ENCODE results near the gene TAF5L. TPM values are rescaled to one million over a fixed set of nuclear protein-coding genes. Genes with fewer than 3 reads are reported as not detected.

The TAF5L gene
- total RNA-seq: 24.6 and 28.4 TPM in 2 replicates

DNA sequence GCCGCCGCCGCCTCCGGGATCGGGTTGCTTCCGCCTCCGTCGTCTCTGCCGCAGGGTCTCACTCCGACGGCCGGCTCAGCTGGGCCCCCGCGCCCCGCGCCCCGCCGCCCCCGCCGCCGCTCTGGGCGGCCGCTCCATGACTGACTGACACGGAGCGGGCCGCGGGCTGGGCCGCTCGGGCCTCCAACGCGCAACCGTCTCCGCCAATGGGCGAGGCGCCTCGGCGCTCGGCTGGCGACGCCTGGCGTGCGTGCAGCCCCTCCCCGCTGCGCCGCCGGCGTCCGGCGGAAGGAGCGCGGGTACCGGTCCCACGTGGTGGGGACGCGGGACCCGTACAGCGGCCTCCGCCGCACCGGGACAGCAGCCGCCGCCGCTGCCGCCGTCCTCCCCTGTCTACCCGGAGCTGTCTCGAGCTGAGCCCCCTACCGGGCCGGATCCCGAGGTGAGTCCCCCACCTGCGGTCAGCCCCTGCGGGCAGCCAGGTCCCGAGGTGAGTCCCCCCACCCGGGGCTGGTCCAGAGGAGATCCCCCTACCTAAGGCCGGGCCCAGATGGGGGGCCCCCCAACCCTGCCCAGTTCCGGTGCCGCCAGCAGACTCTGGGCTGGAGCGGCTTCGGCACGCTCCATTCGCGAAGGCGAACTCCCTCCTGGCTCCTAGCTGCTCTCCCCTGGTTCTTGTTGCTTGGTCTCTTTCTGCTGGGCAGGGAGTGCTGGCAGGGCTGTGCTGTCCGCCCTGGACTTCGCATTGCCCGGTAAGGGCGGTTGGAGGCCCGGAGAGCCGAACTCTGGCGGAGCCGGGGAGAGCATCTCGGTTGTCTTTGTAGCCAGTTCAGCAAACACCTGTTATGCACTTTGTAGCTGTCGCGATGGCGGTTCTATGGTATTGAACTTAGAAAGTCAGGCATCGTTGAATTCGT lies at the start of gene TAF5L, which contains the start of gene URB2:
TSS of gene TAF5L (minus strand) at position 208 of the 917 bp plus-strand sequence. CDS start 11,640 bp downstream, outside the sequence.
TSS of gene URB2 (plus strand) at position 333 of the 917 bp plus-strand sequence. CDS start 1,387 bp downstream, outside the sequence.

DNA sequence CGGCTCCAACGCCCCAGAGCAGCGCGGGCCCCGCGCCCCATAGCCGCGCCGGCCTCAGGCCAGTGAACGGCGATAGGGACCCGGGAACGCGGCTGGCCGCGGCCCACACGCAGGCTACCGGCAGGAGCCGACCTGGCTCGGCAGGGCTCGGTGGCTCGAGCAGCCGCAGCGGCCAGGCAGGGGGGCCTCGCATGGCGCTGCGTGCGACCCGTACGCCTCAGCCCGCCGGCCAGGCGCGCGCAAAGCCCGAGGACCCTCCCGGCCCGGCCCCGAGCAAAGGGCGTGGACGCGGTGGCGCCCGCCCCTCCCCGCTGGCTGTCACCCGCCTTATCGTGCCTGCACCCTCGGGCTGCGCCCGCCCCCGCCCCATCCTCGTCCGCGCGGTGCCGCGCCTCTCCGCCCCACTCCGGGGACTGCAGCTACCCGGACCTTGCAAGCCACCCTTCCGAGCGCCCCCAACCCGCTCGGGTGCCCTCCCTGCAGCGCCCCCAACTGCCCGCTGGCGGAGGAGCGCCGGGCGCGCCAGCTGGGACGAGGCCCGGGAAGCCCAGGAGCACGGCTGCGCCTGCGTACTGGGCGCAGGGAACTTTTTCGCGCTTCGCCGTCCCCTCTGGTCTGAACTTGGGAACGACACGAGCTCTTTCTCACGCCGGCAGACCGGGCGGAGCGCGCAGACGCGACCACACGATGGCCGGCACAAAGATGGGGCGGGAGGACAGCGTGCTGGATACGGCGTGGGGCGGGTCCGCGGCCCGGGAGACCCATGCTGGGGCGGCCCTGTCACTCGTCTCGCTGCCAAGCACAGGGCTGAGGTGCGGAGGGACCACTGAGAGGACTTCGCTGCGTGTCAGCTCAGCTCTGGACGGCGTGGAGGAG lies 67.2 kb downstream of the TAF5L start, which contains the start of gene ABCB10:
TSS of gene ABCB10 (minus strand) at position 248 of the 876 bp plus-strand sequence. CDS start at position 193, 55 bp downstream.

Small RNA genes lying within 50 kb of the gene (small RNA-seq; reads per million reads assigned to genes)
- gene HMGN2P19: not detected
- not detected for gene RNA5SP78

Other genes with a start within 250 kb of the TAF5L start
- gene ACTA1, start 192.0 kb downstream of the TAF5L start, total RNA-seq: not detected in 2 replicates
- gene NUP133, start 117.8 kb downstream of the TAF5L start, total RNA-seq: 50.8 and 64.0 TPM in 2 replicates
- 28.9 and 35.5 TPM in 2 replicates for gene ABCB10, start 67.4 kb downstream of the TAF5L start, total RNA-seq
- 18.6 and 20.4 TPM in 2 replicates for gene URB2, start 125 bp upstream of the TAF5L start, total RNA-seq